HCT116 (cell line): ENCODE measurements around the gene CLCN5. TPM values are rescaled to one million over a fixed set of nuclear protein-coding genes. Genes with fewer than 3 reads are reported as not detected.

Experiments
- ATAC-seq: fragments of 200-7000 bp; cut with Tn5 transposase; 2 replicates; pipeline ENCODE4 v1.9.1; 2020; ENCODE audit warnings: mild to moderate bottlenecking, moderate library complexity
- BruUV-seq: library from RNA; stranded (reverse); fragments of 400-500 nt; replicated peaks from 2 replicates; lab custom pipeline; 2021; lab: Mats Ljungman, UMichigan
- CTCF ChIA-PET: fragments of 300-600 bp; sonication (Branson Sonifier 250); formaldehyde crosslinking; loops from one replicate; lab custom pipeline; 2021; ENCODE audit warnings: antibody characterized with exemption; lab: Charles Lee
- POLR2A ChIA-PET: fragments of 300-600, 350-600 bp; sonication (Branson Sonifier 250); formaldehyde crosslinking; loops from one replicate; lab custom pipeline; 2021; ENCODE audit warnings: antibody characterized with exemption; lab: Charles Lee
- RAD21 ChIA-PET, 2 experiments: fragments of 300-600 bp; sonication (Branson Sonifier 250); formaldehyde crosslinking; loops; one replicate each; lab custom pipeline; 2023; ENCODE audit warnings: low total read pairs in 2 of 2; ENCODE audit not compliant: uncharacterized antibody in 2 of 2, unreplicated experiment in 2 of 2, low non-redundant PET in 1 of 2; lab: Charles Lee
- DNase-seq: peaks from one replicate; pipeline ENCODE4 v3.0.0-alpha.2; 2010; ENCODE audit warnings: low read depth, low spot score
- H2AFZ ChIP-seq: fragments of 200-600 bp; shearing (Covaris generic), sonication (generic); 2 replicates; pipeline ENCODE4 v1.6.1; 2017; ENCODE audit warnings: low read depth, mixed run types, mixed read lengths, antibody characterized with exemption, low read length; ENCODE audit not compliant: poor library complexity, severe bottlenecking
- H3K27ac ChIP-seq: 2 replicates; pipeline ENCODE4 v1.5.1; 2012; ENCODE audit warnings: low read depth, low read length
- H3K27me3 ChIP-seq: fragments of 200-600 bp; sonication (generic); 2 replicates; pipeline ENCODE4 v1.6.1; 2016; ENCODE audit warnings: mixed run types, low read length, mixed read lengths; ENCODE audit not compliant: insufficient read depth
- H3K36me3 ChIP-seq, 2 experiments: fragments of 200-500 bp in 1 of 2; fragments of 200-600 bp in 1 of 2; sonication (Bioruptor generic) in 1 of 2; sonication (generic) in 1 of 2; 2 replicates each; pipeline versions ENCODE4 v1.5.1 to v1.6.1; 2014 to 2016; ENCODE audit warnings: low read length in 2 of 2, inconsistent platforms in 1 of 2, mixed read lengths in 1 of 2, mixed run types in 1 of 2; ENCODE audit not compliant: insufficient read depth in 2 of 2, control insufficient read depth in 1 of 2
- H3K4me1 ChIP-seq, 2 experiments: fragments of 200-600 bp in 1 of 2; sonication (generic) in 1 of 2; 2 replicates each; pipeline versions ENCODE4 v1.5.1 to v1.6.1; 2012 to 2017; ENCODE audit warnings: low read length in 2 of 2, inconsistent platforms in 1 of 2, mild to moderate bottlenecking in 1 of 2, mixed read lengths in 1 of 2, mixed run types in 1 of 2, moderate library complexity in 1 of 2; ENCODE audit not compliant: insufficient read depth in 2 of 2, control insufficient read depth in 1 of 2
- H3K4me2 ChIP-seq: fragments of 200-600 bp; sonication (generic); 2 replicates; pipeline ENCODE4 v1.6.1; 2017; ENCODE audit warnings: mixed run types, low read length, mixed read lengths
- H3K4me3 ChIP-seq, 2 experiments: fragments of 200-600 bp in 1 of 2; sonication (generic) in 1 of 2; replicated peaks in 1 of 2; 2 replicates each; pipeline ENCODE4 v1.5.1; 2011 to 2016; ENCODE audit warnings: low read length in 2 of 2, control low read depth in 1 of 2, low read depth in 1 of 2, mild to moderate bottlenecking in 1 of 2, mixed read lengths in 1 of 2, mixed run types in 1 of 2
- H3K79me2 ChIP-seq: fragments of 200-600 bp; sonication (generic); 2 replicates; pipeline ENCODE4 v1.6.1; 2017; ENCODE audit warnings: mild to moderate bottlenecking, mixed run types, low read length, moderate library complexity, mixed read lengths; ENCODE audit not compliant: insufficient read depth
- H3K9ac ChIP-seq: fragments of 200-600 bp; sonication (generic); 2 replicates; pipeline ENCODE4 v1.6.1; 2016; ENCODE audit warnings: low read length, mixed read lengths
- H3K9me2 ChIP-seq: fragments of 200-600 bp; sonication (generic), shearing (Covaris generic); 2 replicates; pipeline ENCODE4 v1.6.1; 2017; ENCODE audit warnings: mixed run types, mild to moderate bottlenecking, moderate library complexity; ENCODE audit not compliant: insufficient read depth
- H3K9me3 ChIP-seq, 2 experiments: fragments of 200-500 bp in 1 of 2; fragments of 200-600 bp in 1 of 2; sonication (Bioruptor generic) in 1 of 2; sonication (generic) in 1 of 2; 2 replicates each; pipeline ENCODE4 v1.6.1; 2014 to 2017; ENCODE audit warnings: low read length in 2 of 2, mixed read lengths in 2 of 2, inconsistent platforms in 1 of 2, low read depth in 1 of 2, mild to moderate bottlenecking in 1 of 2, mixed run types in 1 of 2, moderate library complexity in 1 of 2; ENCODE audit not compliant: control insufficient read depth in 1 of 2, insufficient read depth in 1 of 2
- H4K20me1 ChIP-seq: fragments of 200-600 bp; sonication (generic), shearing (Covaris generic); 2 replicates; pipeline ENCODE4 v1.6.1; 2017; ENCODE audit warnings: mixed run types, mild to moderate bottlenecking, moderate library complexity; ENCODE audit not compliant: insufficient read depth
- ATF3 ChIP-seq: IDR thresholded peaks from 2 replicates; pipeline ENCODE4 v1.6.1; 2012
- CBX3 ChIP-seq: IDR thresholded peaks from 2 replicates; pipeline ENCODE4 v1.6.1; 2012; ENCODE audit warnings: low read depth
- ELF1 ChIP-seq: IDR thresholded peaks from 2 replicates; pipeline ENCODE4 v1.6.1; 2012; ENCODE audit warnings: low read depth, borderline replicate concordance
- EZH2 ChIP-seq: fragments of 200-600 bp; sonication (generic); IDR thresholded peaks from 2 replicates; pipeline ENCODE4 v1.6.1; 2017; ENCODE audit warnings: antibody characterized with exemption, mixed run types
- FOSL1 ChIP-seq: IDR thresholded peaks from 2 replicates; pipeline ENCODE4 v1.6.1; 2012; ENCODE audit warnings: low read depth
- MAX ChIP-seq: IDR thresholded peaks from 2 replicates; pipeline ENCODE4 v1.6.1; 2012
- POLR2A ChIP-seq: IDR thresholded peaks from 2 replicates; pipeline ENCODE4 v1.7.0; 2011; ENCODE audit warnings: borderline replicate concordance; ENCODE audit not compliant: insufficient read depth, insufficient read length; ENCODE audit errors: extremely low read depth
- POLR2AphosphoS5 ChIP-seq: IDR thresholded peaks from 2 replicates; pipeline ENCODE4 v1.6.1; 2011; ENCODE audit warnings: mild to moderate bottlenecking, low read depth, low read length, moderate library complexity
- SIN3A ChIP-seq: IDR thresholded peaks from 2 replicates; pipeline ENCODE4 v1.6.1; 2012; ENCODE audit warnings: low read depth
- SP1 ChIP-seq: IDR thresholded peaks from 2 replicates; pipeline ENCODE4 v1.6.1; 2012; ENCODE audit warnings: low read depth
- YY1 ChIP-seq: IDR thresholded peaks from 2 replicates; pipeline ENCODE4 v1.6.1; 2011; ENCODE audit warnings: low read length, low read depth, moderate library complexity, mild to moderate bottlenecking; ENCODE audit not compliant: insufficient replicate concordance; ENCODE audit errors: extremely low read depth
- ZNF274 ChIP-seq: fragments of 200-500 bp; sonication (Bioruptor generic); IDR thresholded peaks from 2 replicates; pipeline ENCODE4 v1.6.1; 2014; ENCODE audit warnings: mild to moderate bottlenecking, low read depth, low read length, inconsistent platforms
- intact Hi-C: fragments of 100-400 bp; cut with micrococcal nuclease; formaldehyde crosslinking; loops from 2 replicates; pipeline ENCODE4 v1.10.0; 2022
- total RNA-seq: library from RNA; stranded (reverse); gene quantifications from one replicate; pipeline ENCODE4 v1.2.1, GENCODE V29; 2021; ENCODE audit not compliant: unreplicated experiment
- TF ChIP-seq, protein P1 (sequence below), 3 experiments: fragments of 200-600 bp in 1 of 3; sonication (generic) in 1 of 3; IDR thresholded peaks in 2 of 3; conservative IDR thresholded peaks in 1 of 3; 2 replicates each; pipeline ENCODE4 v1.5.1; 2012 to 2017; ENCODE audit warnings: low read depth in 2 of 3, low read length in 2 of 3, antibody characterized with exemption in 1 of 3, borderline replicate concordance in 1 of 3, control low read depth in 1 of 3, mild to moderate bottlenecking in 1 of 3, mixed read lengths in 1 of 3, mixed run types in 1 of 3, moderate library complexity in 1 of 3; ENCODE audit not compliant: insufficient read depth in 1 of 3
- TF ChIP-seq, protein P2 (sequence below): IDR thresholded peaks from 2 replicates; pipeline ENCODE4 v1.6.1; 2012; ENCODE audit warnings: low read depth

CLCN5 gene
- total RNA-seq, 1 experiment from 2014 or later, result 6.1 TPM

DNA sequence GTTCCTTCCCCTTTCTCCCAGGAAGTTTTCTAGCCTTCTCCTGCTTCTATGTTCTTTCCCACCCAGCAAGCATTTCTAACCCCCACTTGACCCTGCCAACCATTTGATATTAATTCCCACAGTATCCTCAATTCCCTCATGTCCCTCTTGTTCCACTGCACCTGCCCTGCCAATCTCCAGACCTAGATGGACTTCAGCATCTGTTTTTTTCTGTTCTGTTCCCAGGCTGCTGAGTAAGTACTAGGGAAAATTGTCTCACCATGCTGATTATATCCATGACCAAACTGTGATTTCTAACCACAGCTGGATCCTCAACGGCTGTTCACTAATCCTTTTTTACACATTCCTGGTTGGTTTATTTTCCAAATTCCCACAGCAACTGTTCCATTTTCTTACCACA lies 37.7 kb downstream of the CLCN5 start:
- no peaks in the 10 kb centered on the region for H3K9me3 ChIP-seq
- H3K36me3 ChIP-seq, result no peaks in the 10 kb centered on the region
- intact Hi-C loops, result no loop called here
- no peak overlapping the region for H3K9ac ChIP-seq
- CTCF ChIA-PET, result no interaction called here
- no peak overlapping the region for H3K4me2 ChIP-seq
- no peaks in the 10 kb centered on the region for H3K4me1 ChIP-seq
- no peaks in the 10 kb centered on the region for H3K9me2 ChIP-seq
- RAD21 ChIA-PET, result no interaction called here
- H3K27ac ChIP-seq, result no peak overlapping the region
- TF ChIP-seq POLR2A, result no peak
- TF ChIP-seq, protein P1, sequence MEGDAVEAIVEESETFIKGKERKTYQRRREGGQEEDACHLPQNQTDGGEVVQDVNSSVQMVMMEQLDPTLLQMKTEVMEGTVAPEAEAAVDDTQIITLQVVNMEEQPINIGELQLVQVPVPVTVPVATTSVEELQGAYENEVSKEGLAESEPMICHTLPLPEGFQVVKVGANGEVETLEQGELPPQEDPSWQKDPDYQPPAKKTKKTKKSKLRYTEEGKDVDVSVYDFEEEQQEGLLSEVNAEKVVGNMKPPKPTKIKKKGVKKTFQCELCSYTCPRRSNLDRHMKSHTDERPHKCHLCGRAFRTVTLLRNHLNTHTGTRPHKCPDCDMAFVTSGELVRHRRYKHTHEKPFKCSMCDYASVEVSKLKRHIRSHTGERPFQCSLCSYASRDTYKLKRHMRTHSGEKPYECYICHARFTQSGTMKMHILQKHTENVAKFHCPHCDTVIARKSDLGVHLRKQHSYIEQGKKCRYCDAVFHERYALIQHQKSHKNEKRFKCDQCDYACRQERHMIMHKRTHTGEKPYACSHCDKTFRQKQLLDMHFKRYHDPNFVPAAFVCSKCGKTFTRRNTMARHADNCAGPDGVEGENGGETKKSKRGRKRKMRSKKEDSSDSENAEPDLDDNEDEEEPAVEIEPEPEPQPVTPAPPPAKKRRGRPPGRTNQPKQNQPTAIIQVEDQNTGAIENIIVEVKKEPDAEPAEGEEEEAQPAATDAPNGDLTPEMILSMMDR (IDR thresholded peaks at IDR 0.05 in 2 of 3, conservative IDR thresholded peaks at IDR 0.05 in 1 of 3; ENCODE audit: borderline replicate concordance in 1 of 3, insufficient read depth in 1 of 3, low read depth in 2 of 3, low read length in 2 of 3), result no peak
- no peak for TF ChIP-seq YY1
- TF ChIP-seq CBX3, result no peak
- TF ChIP-seq EZH2, result no peak
- no peak for TF ChIP-seq ZNF274
- TF ChIP-seq SIN3A, result no peak
- no peak for TF ChIP-seq ATF3
- no peak for TF ChIP-seq SP1
- no peak for TF ChIP-seq FOSL1
- TF ChIP-seq, protein P2, sequence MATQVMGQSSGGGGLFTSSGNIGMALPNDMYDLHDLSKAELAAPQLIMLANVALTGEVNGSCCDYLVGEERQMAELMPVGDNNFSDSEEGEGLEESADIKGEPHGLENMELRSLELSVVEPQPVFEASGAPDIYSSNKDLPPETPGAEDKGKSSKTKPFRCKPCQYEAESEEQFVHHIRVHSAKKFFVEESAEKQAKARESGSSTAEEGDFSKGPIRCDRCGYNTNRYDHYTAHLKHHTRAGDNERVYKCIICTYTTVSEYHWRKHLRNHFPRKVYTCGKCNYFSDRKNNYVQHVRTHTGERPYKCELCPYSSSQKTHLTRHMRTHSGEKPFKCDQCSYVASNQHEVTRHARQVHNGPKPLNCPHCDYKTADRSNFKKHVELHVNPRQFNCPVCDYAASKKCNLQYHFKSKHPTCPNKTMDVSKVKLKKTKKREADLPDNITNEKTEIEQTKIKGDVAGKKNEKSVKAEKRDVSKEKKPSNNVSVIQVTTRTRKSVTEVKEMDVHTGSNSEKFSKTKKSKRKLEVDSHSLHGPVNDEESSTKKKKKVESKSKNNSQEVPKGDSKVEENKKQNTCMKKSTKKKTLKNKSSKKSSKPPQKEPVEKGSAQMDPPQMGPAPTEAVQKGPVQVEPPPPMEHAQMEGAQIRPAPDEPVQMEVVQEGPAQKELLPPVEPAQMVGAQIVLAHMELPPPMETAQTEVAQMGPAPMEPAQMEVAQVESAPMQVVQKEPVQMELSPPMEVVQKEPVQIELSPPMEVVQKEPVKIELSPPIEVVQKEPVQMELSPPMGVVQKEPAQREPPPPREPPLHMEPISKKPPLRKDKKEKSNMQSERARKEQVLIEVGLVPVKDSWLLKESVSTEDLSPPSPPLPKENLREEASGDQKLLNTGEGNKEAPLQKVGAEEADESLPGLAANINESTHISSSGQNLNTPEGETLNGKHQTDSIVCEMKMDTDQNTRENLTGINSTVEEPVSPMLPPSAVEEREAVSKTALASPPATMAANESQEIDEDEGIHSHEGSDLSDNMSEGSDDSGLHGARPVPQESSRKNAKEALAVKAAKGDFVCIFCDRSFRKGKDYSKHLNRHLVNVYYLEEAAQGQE, result no peak
- TF ChIP-seq POLR2AphosphoS5, result no peak
- TF ChIP-seq MAX, result no peak
- no peak for TF ChIP-seq ELF1
- H3K79me2 ChIP-seq, result no peaks in the 10 kb centered on the region
- no peaks in the 10 kb centered on the region for H3K27me3 ChIP-seq
- no peak overlapping the region for H3K4me3 ChIP-seq
- no peak for DNase-seq
- no peaks in the 10 kb centered on the region for H4K20me1 ChIP-seq
- POLR2A ChIA-PET, result no interaction called here
- ATAC-seq, result no peak
- no TSS peak for BruUV-seq
- no peak overlapping the region for H2AFZ ChIP-seq
